Loucy (cell line): Measurements from ENCODE around the gene CPOX.

Source experiments
- H2AFZ ChIP-seq: fragments of 200-600 bp; sonication (generic); 2 replicates; pipeline ENCODE4 v1.6.0; 2016; ENCODE audit warnings: antibody characterized with exemption, mild to moderate bottlenecking, low read length, moderate library complexity
- H3F3A ChIP-seq: fragments of 200-600 bp; 2 replicates; pipeline ENCODE4 v1.6.0; 2016; ENCODE audit warnings: antibody characterized with exemption, low read depth, mild to moderate bottlenecking
- H3K27me3 ChIP-seq: fragments of 200-600 bp; sonication (generic); 2 replicates; pipeline ENCODE4 v1.6.1; 2014; ENCODE audit warnings: low read length, mild to moderate bottlenecking; ENCODE audit not compliant: insufficient read depth, poor library complexity, severe bottlenecking
- H3K36me3 ChIP-seq: fragments of 200-600 bp; sonication (generic); 2 replicates; pipeline ENCODE4 v1.6.1; 2016; ENCODE audit warnings: low read length; ENCODE audit not compliant: insufficient read depth
- H3K4me1 ChIP-seq: fragments of 200-600 bp; sonication (generic); 2 replicates; pipeline ENCODE4 v1.5.1; 2014; ENCODE audit warnings: low read length, mild to moderate bottlenecking; ENCODE audit not compliant: insufficient read depth, poor library complexity, severe bottlenecking
- H3K4me2 ChIP-seq: fragments of 200-600 bp; sonication (generic); 2 replicates; pipeline ENCODE4 v1.6.0; 2014; ENCODE audit warnings: antibody characterized with exemption, low read length, low read depth, mild to moderate bottlenecking; ENCODE audit not compliant: poor library complexity, severe bottlenecking
- H3K4me3 ChIP-seq: fragments of 200-600 bp; sonication (generic); 2 replicates; pipeline ENCODE4 v1.5.1; 2014; ENCODE audit warnings: low read length, mild to moderate bottlenecking, mixed read lengths; ENCODE audit not compliant: poor library complexity, severe bottlenecking
- H3K79me2 ChIP-seq: fragments of 200-600 bp; sonication (generic); 2 replicates; pipeline ENCODE4 v1.6.1; 2014; ENCODE audit warnings: low read length; ENCODE audit not compliant: insufficient read depth
- H3K9ac ChIP-seq: fragments of 200-600 bp; sonication (generic); 2 replicates; pipeline ENCODE4 v1.6.0; 2014; ENCODE audit warnings: mild to moderate bottlenecking, low read depth, low read length, moderate library complexity; ENCODE audit not compliant: poor library complexity, severe bottlenecking
- H3K9me2 ChIP-seq: fragments of 200-600 bp; sonication (generic); replicated peaks from 2 replicates; pipeline ENCODE4 v1.6.1; 2016; ENCODE audit warnings: low read depth, low read length, mixed read lengths
- H3K9me3 ChIP-seq: fragments of 200-600 bp; sonication (generic); 2 replicates; pipeline ENCODE4 v1.6.1; 2014; ENCODE audit warnings: mild to moderate bottlenecking, antibody characterized with exemption, low read length, low read depth; ENCODE audit not compliant: insufficient read depth
- H4K20me1 ChIP-seq: fragments of 200-600 bp; sonication (generic); 2 replicates; pipeline ENCODE4 v1.6.0; 2014; ENCODE audit warnings: antibody characterized with exemption, low read length, mild to moderate bottlenecking; ENCODE audit not compliant: insufficient read depth, poor library complexity, severe bottlenecking
- CTCF ChIP-seq: fragments of 200-600 bp; sonication (generic); conservative IDR thresholded peaks from 2 replicates; pipeline ENCODE4 v1.5.1; 2014; ENCODE audit warnings: mild to moderate bottlenecking, antibody characterized with exemption, low read length
- EZH2phosphoT487 ChIP-seq: fragments of 200-600 bp; IDR thresholded peaks from 2 replicates; pipeline ENCODE4 v1.6.1; 2018; ENCODE audit warnings: antibody characterized with exemption, mild to moderate bottlenecking, moderate library complexity, borderline replicate concordance

CPOX gene

GRCh38 chr3:98568402-98568801 is 25.0 kb downstream of the CPOX start:
- Histone ChIP-seq H3K4me2 (no peak overlapping the region), H3K27me3 (no peaks in the 10 kb centered on the region), H3K79me2 (no peaks in the 10 kb centered on the region), H2AFZ (no peak overlapping the region), H3K9me2 (no peaks in the 10 kb centered on the region), H3K36me3 (no peaks in the 10 kb centered on the region), H4K20me1 (no peaks in the 10 kb centered on the region), H3F3A (no peaks in the 10 kb centered on the region), H3K9ac (no peak overlapping the region), H3K4me1 (peaks cover 28% of the 10 kb centered on the region), H3K9me3 (no peaks in the 10 kb centered on the region), H3K4me3 (no peak overlapping the region)
- TF ChIP-seq CTCF = no peak
- TF ChIP-seq EZH2phosphoT487 = no peak

- Histone ChIP-seq H4K20me1 (no peaks in the 10 kb centered on the region), H3K27me3 (no peaks in the 10 kb centered on the region), H3K4me3 (no peak overlapping the region), H3K79me2 (no peaks in the 10 kb centered on the region), H3F3A (no peaks in the 10 kb centered on the region), H3K4me1 (peaks cover 32% of the 10 kb centered on the region), H3K9me2 (no peaks in the 10 kb centered on the region), H3K36me3 (no peaks in the 10 kb centered on the region), H3K9ac (no peak overlapping the region), H3K9me3 (no peaks in the 10 kb centered on the region), H3K4me2 (no peak overlapping the region), H2AFZ (no peak overlapping the region; the same call in 1 of the 2 replicates)
- TF ChIP-seq CTCF (no peak), EZH2phosphoT487 (no peak)
Observed at GRCh38 chr3:98567666-98568270, 25.6 kb downstream of the CPOX start.

- Histone ChIP-seq H4K20me1 (no peaks in the 10 kb centered on the region), H3K9me2 (no peaks in the 10 kb centered on the region), H3K79me2 (no peaks in the 10 kb centered on the region), H3K9me3 (no peaks in the 10 kb centered on the region), H3K4me3 (no peak overlapping the region), H3K4me2 (peak overlapping the region; percentile 37), H3F3A (no peaks in the 10 kb centered on the region), H3K27me3 (no peaks in the 10 kb centered on the region), H3K36me3 (no peaks in the 10 kb centered on the region), H3K4me1 (peaks cover 43% of the 10 kb centered on the region), H3K9ac (no peak overlapping the region), H2AFZ (no peak overlapping the region)
- no peak for TF ChIP-seq CTCF
- no peak for TF ChIP-seq EZH2phosphoT487
Observed at GRCh38 chr3:98565843-98566242, 27.6 kb downstream of the CPOX start.
